ENCODE data around the gene EIF3A.

Gene EIF3A

GRCh38 chr10:119070395-119071165 lies 10.0 kb downstream of the EIF3A start:
- Histone ChIP-seq H4K20me1 (ENCODE audit: control insufficient read depth, insufficient read depth, low read depth, low read length) (peaks cover 33% of the 10 kb centered on the region), H3K4me3 (ENCODE audit: low read length) (no peak overlapping the region), H3K4me2 (ENCODE audit: low read length) (no peak overlapping the region), H3F3A (ENCODE audit: control insufficient read depth, insufficient read depth) (peaks cover 22% of the 10 kb centered on the region), H3K36me3 (ENCODE audit: control insufficient read depth, low read length) (peaks cover 86% of the 10 kb centered on the region), H3K27me3 (ENCODE audit: control insufficient read depth, low read length) (no peaks in the 10 kb centered on the region), H3K9me3 (ENCODE audit: control insufficient read depth, insufficient read depth, low read length) (no peaks in the 10 kb centered on the region), H3K79me2 (ENCODE audit: control insufficient read depth, low read length) (peaks cover 96% of the 10 kb centered on the region), H3K9me2 (replicated peaks; ENCODE audit: control insufficient read depth, low read length) (no peaks in the 10 kb centered on the region), H3K27ac (ENCODE audit: low read depth, low read length) (no peak overlapping the region), H3K4me1 (ENCODE audit: control insufficient read depth, low read length) (peaks cover 7% of the 10 kb centered on the region; the same call in 1 of the 2 replicates)
- TF ChIP-seq CTCF (IDR thresholded peaks at IDR 0.05; ENCODE audit: low read depth, low read length, poor library complexity, severe bottlenecking) (no peak), EZH2phosphoT487 (IDR thresholded peaks at IDR 0.05; ENCODE audit: borderline replicate concordance, low read length) (no peak)

- TF ChIP-seq CTCF (IDR thresholded peaks at IDR 0.05; ENCODE audit: low read depth, low read length, poor library complexity, severe bottlenecking) = no peak
- no peak for TF ChIP-seq EZH2phosphoT487 (IDR thresholded peaks at IDR 0.05; ENCODE audit: borderline replicate concordance, low read length)
- no peak overlapping the region for H3K4me3 ChIP-seq (ENCODE audit: low read length)
- H3K36me3 ChIP-seq (ENCODE audit: control insufficient read depth, low read length) = peaks cover 99% of the 10 kb centered on the region
- H3K79me2 ChIP-seq (ENCODE audit: control insufficient read depth, low read length) = peaks cover 94% of the 10 kb centered on the region
- no peaks in the 10 kb centered on the region for H3K9me3 ChIP-seq (ENCODE audit: control insufficient read depth, insufficient read depth, low read length)
- peaks cover 22% of the 10 kb centered on the region for H4K20me1 ChIP-seq (ENCODE audit: control insufficient read depth, insufficient read depth, low read depth, low read length)
- H3K4me2 ChIP-seq (ENCODE audit: low read length) = no peak overlapping the region
- H3K27ac ChIP-seq (ENCODE audit: low read depth, low read length) = no peak overlapping the region
- H3F3A ChIP-seq (ENCODE audit: control insufficient read depth, insufficient read depth) = peaks cover 46% of the 10 kb centered on the region
- H3K4me1 ChIP-seq (ENCODE audit: control insufficient read depth, low read length) = peaks cover 16% of the 10 kb centered on the region
- H3K9me2 ChIP-seq (replicated peaks; ENCODE audit: control insufficient read depth, low read length) = no peaks in the 10 kb centered on the region
- no peaks in the 10 kb centered on the region for H3K27me3 ChIP-seq (ENCODE audit: control insufficient read depth, low read length)
These were observed 18.7 kb downstream of the EIF3A start for GRCh38 chr10:119061926-119062325.

GRCh38 chr10:119061352-119061751 lies 19.3 kb downstream of the EIF3A start:
- H3K4me1 ChIP-seq (ENCODE audit: control insufficient read depth, low read length) = peaks cover 16% of the 10 kb centered on the region
- no peak overlapping the region for H3K4me3 ChIP-seq (ENCODE audit: low read length)
- H3F3A ChIP-seq (ENCODE audit: control insufficient read depth, insufficient read depth) = peaks cover 52% of the 10 kb centered on the region
- H3K9me3 ChIP-seq (ENCODE audit: control insufficient read depth, insufficient read depth, low read length) = no peaks in the 10 kb centered on the region
- H3K9me2 ChIP-seq (replicated peaks; ENCODE audit: control insufficient read depth, low read length) = no peaks in the 10 kb centered on the region
- H3K27me3 ChIP-seq (ENCODE audit: control insufficient read depth, low read length) = no peaks in the 10 kb centered on the region
- no peak overlapping the region for H3K4me2 ChIP-seq (ENCODE audit: low read length)
- H3K36me3 ChIP-seq (ENCODE audit: control insufficient read depth, low read length) = peaks cover 99% of the 10 kb centered on the region
- 0 out of 2 replicates have a peak overlapping the region, but pooled peaks have one; percentile 17 for H3K27ac ChIP-seq (ENCODE audit: low read depth, low read length)
- no peak for TF ChIP-seq CTCF (IDR thresholded peaks at IDR 0.05; ENCODE audit: low read depth, low read length, poor library complexity, severe bottlenecking)
- TF ChIP-seq EZH2phosphoT487 (IDR thresholded peaks at IDR 0.05; ENCODE audit: borderline replicate concordance, low read length) = no peak
- peaks cover 18% of the 10 kb centered on the region for H4K20me1 ChIP-seq (ENCODE audit: control insufficient read depth, insufficient read depth, low read depth, low read length)
- peaks cover 94% of the 10 kb centered on the region for H3K79me2 ChIP-seq (ENCODE audit: control insufficient read depth, low read length)
